Measurements from ENCODE around the gene BNC2. TPM values are rescaled to one million over a fixed set of nuclear protein-coding genes. Genes with fewer than 3 reads are reported as not detected.

BNC2 gene
- total RNA-seq, 1 donor from 2014 or later = 38.0 TPM

GRCh38 chr9:16532681-16533450 lies 337.6 kb downstream of the BNC2 start:
- TF ChIP-seq EZH2 (IDR thresholded peaks at IDR 0.05; ENCODE audit: insufficient read depth, low read length) = no peak
- no peak for TF ChIP-seq CTCF (IDR thresholded peaks at IDR 0.05; ENCODE audit: insufficient read depth, low read depth, low read length)
- Mint-ChIP-seq H3K9me3 (ENCODE audit: unreplicated experiment) (no peaks in the 10 kb centered on the region), H3K36me3 (ENCODE audit: low read depth, unreplicated experiment) (peaks cover 1% of the 10 kb centered on the region), H3K4me3 (ENCODE audit: unreplicated experiment) (no peak overlapping the region), H3K27ac (ENCODE audit: unreplicated experiment) (peak overlapping the region; percentile 89), H3K4me1 (ENCODE audit: low read depth, unreplicated experiment) (peaks cover 25% of the 10 kb centered on the region), H3K27me3 (ENCODE audit: low read depth, unreplicated experiment) (no peaks in the 10 kb centered on the region)
- Histone ChIP-seq H3K36me3 (ENCODE audit: insufficient read depth, low read length) (peaks cover 4% of the 10 kb centered on the region), H4K20me1 (ENCODE audit: insufficient read depth, low read length) (no peaks in the 10 kb centered on the region), H3K4me2 (ENCODE audit: low read length) (no peak overlapping the region), H3K4me1 (ENCODE audit: insufficient read depth, low read length) (peaks cover 12% of the 10 kb centered on the region), H3K27me3 (ENCODE audit: insufficient read depth, low read length) (no peaks in the 10 kb centered on the region), H3K9me3 (ENCODE audit: insufficient read depth, low read depth, low read length) (no peaks in the 10 kb centered on the region), H2AFZ (ENCODE audit: low read depth, low read length) (no peak overlapping the region), H3K9ac (ENCODE audit: low read length) (no peak overlapping the region), H3K27ac (ENCODE audit: low read depth, low read length) (peak overlapping the region; percentile 66), H3K79me2 (ENCODE audit: insufficient read depth, low read length) (no peaks in the 10 kb centered on the region), H3K4me3 (ENCODE audit: insufficient read depth, low read depth, low read length) (no peak overlapping the region)
- peak; percentile 45 for FAIRE-seq
- DNase-seq (ENCODE audit: low read depth) = peak; percentile 86

GRCh38 chr9:16532272-16532671 lies 338.2 kb downstream of the BNC2 start:
- Histone ChIP-seq H3K9me3 (ENCODE audit: insufficient read depth, low read depth, low read length) (no peaks in the 10 kb centered on the region), H3K9ac (ENCODE audit: low read length) (no peak overlapping the region), H3K4me2 (ENCODE audit: low read length) (no peak overlapping the region), H3K27me3 (ENCODE audit: insufficient read depth, low read length) (no peaks in the 10 kb centered on the region), H4K20me1 (ENCODE audit: insufficient read depth, low read length) (no peaks in the 10 kb centered on the region), H3K27ac (ENCODE audit: low read depth, low read length) (peak overlapping the region; percentile 66), H3K36me3 (ENCODE audit: insufficient read depth, low read length) (peaks cover 4% of the 10 kb centered on the region), H3K4me1 (ENCODE audit: insufficient read depth, low read length) (peaks cover 12% of the 10 kb centered on the region), H3K4me3 (ENCODE audit: insufficient read depth, low read depth, low read length) (no peak overlapping the region), H2AFZ (ENCODE audit: low read depth, low read length) (no peak overlapping the region), H3K79me2 (ENCODE audit: insufficient read depth, low read length) (no peaks in the 10 kb centered on the region)
- FAIRE-seq (no peak), DNase-seq (ENCODE audit: low read depth) (no peak)
- Mint-ChIP-seq H3K27me3 (ENCODE audit: low read depth, unreplicated experiment) (no peaks in the 10 kb centered on the region), H3K36me3 (ENCODE audit: low read depth, unreplicated experiment) (peaks cover 1% of the 10 kb centered on the region), H3K4me1 (ENCODE audit: low read depth, unreplicated experiment) (peaks cover 25% of the 10 kb centered on the region), H3K9me3 (ENCODE audit: unreplicated experiment) (no peaks in the 10 kb centered on the region), H3K27ac (ENCODE audit: unreplicated experiment) (peak overlapping the region; percentile 89), H3K4me3 (ENCODE audit: unreplicated experiment) (no peak overlapping the region)
- TF ChIP-seq CTCF (IDR thresholded peaks at IDR 0.05; ENCODE audit: insufficient read depth, low read depth, low read length) (no peak), EZH2 (IDR thresholded peaks at IDR 0.05; ENCODE audit: insufficient read depth, low read length) (no peak)

Measured in astrocyte (in vitro differentiated cells and primary cell).